Measurements from ENCODE around the gene LRATD1. TPM values are rescaled to one million over a fixed set of nuclear protein-coding genes. Genes with fewer than 3 reads are reported as not detected.

The LRATD1 gene
- total RNA-seq, 2 donors from 2014 or later = 4.1 to 6.6 TPM

GRCh38 chr2:14650066-14650465, 17.5 kb downstream of the LRATD1 start:
- Histone ChIP-seq H3K36me3 (no peaks in the 10 kb centered on the region), H3K4me3 (no peak overlapping the region), H3K27ac (no peak overlapping the region), H3K4me1 (ENCODE audit: control insufficient read depth in 1 of 2, low read depth in 2 of 2) (no peaks in the 10 kb centered on the region), H3K27me3 (replicated peaks; ENCODE audit: insufficient read depth) (no peaks in the 10 kb centered on the region), H3K9me3 (no peaks in the 10 kb centered on the region)
- ATAC-seq (ENCODE audit: insufficient number of reproducible peaks, low FRiP score, low read depth) (no peak), DNase-seq (ENCODE audit: low spot score) (no peak)
- TF ChIP-seq CTCF (IDR thresholded peaks at IDR 0.05) = no peak

- Histone ChIP-seq H3K27me3 (replicated peaks; ENCODE audit: insufficient read depth) (no peaks in the 10 kb centered on the region), H3K27ac (no peak overlapping the region), H3K36me3 (no peaks in the 10 kb centered on the region), H3K4me1 (ENCODE audit: control insufficient read depth in 1 of 2, low read depth in 2 of 2) (no peaks in the 10 kb centered on the region), H3K4me3 (no peak overlapping the region), H3K9me3 (no peaks in the 10 kb centered on the region)
- no peak for DNase-seq (ENCODE audit: low spot score)
- TF ChIP-seq CTCF (IDR thresholded peaks at IDR 0.05) = no peak
- no peak for ATAC-seq (ENCODE audit: insufficient number of reproducible peaks, low FRiP score, low read depth)
These were observed 22.3 kb downstream of the LRATD1 start for GRCh38 chr2:14654835-14655282.

GRCh38 chr2:14656146-14656545, 23.6 kb downstream of the LRATD1 start:
- Histone ChIP-seq H3K9me3 (no peaks in the 10 kb centered on the region), H3K36me3 (no peaks in the 10 kb centered on the region), H3K4me1 (ENCODE audit: control insufficient read depth in 1 of 2, low read depth in 2 of 2) (no peaks in the 10 kb centered on the region), H3K27ac (no peak overlapping the region), H3K4me3 (no peak overlapping the region), H3K27me3 (replicated peaks; ENCODE audit: insufficient read depth) (no peaks in the 10 kb centered on the region)
- no peak for TF ChIP-seq CTCF (IDR thresholded peaks at IDR 0.05)
- no peak for ATAC-seq (ENCODE audit: insufficient number of reproducible peaks, low FRiP score, low read depth)
- no peak for DNase-seq (ENCODE audit: low spot score)

- Histone ChIP-seq H3K27me3 (replicated peaks; ENCODE audit: insufficient read depth) (no peaks in the 10 kb centered on the region), H3K4me1 (ENCODE audit: control insufficient read depth in 1 of 2, low read depth in 2 of 2) (no peaks in the 10 kb centered on the region), H3K27ac (no peak overlapping the region), H3K4me3 (no peak overlapping the region), H3K9me3 (no peaks in the 10 kb centered on the region), H3K36me3 (no peaks in the 10 kb centered on the region)
- ATAC-seq (ENCODE audit: insufficient number of reproducible peaks, low FRiP score, low read depth) (no peak), DNase-seq (ENCODE audit: low spot score) (no peak)
- TF ChIP-seq CTCF (IDR thresholded peaks at IDR 0.05) = no peak
These were observed 28.6 kb downstream of the LRATD1 start for GRCh38 chr2:14661163-14661562.

- Histone ChIP-seq H3K4me1 (ENCODE audit: control insufficient read depth in 1 of 2, low read depth in 2 of 2) (no peaks in the 10 kb centered on the region), H3K27me3 (replicated peaks; ENCODE audit: insufficient read depth) (no peaks in the 10 kb centered on the region), H3K27ac (no peak overlapping the region), H3K36me3 (no peaks in the 10 kb centered on the region), H3K9me3 (no peaks in the 10 kb centered on the region), H3K4me3 (no peak overlapping the region)
- no peak for TF ChIP-seq CTCF (IDR thresholded peaks at IDR 0.05)
- DNase-seq (ENCODE audit: low spot score) (no peak), ATAC-seq (ENCODE audit: insufficient number of reproducible peaks, low FRiP score, low read depth) (no peak)
These were observed 40.9 kb downstream of the LRATD1 start for GRCh38 chr2:14673351-14673875.
